Activated B cell treated with CpG ODN at 0.5 μM for 24 hours (primary cell): ENCODE data around the gene DHCR24. TPM values are rescaled to one million over a fixed set of nuclear protein-coding genes. Genes with fewer than 3 reads are reported as not detected.
"Not testable (repeated sequence)": the region's sequence is repeated elsewhere in the genome, so short reads cannot be mapped to it uniquely, and the experiment has no call there.

Experiments
- ATAC-seq: fragments of 200-7000 bp; cut with Tn5 transposase; one replicate; pipeline ENCODE4 v1.10.0; 2021; ENCODE audit warnings: low read depth, mild to moderate bottlenecking, moderate library complexity
- CTCF ChIA-PET: fragments of 350-600 bp; sonication (Branson Sonifier 250); formaldehyde crosslinking; loops from one replicate; lab custom pipeline; 2021; ENCODE audit warnings: antibody characterized with exemption; lab: Charles Lee
- POLR2A ChIA-PET: fragments of 350-600 bp; sonication (Branson Sonifier 250); formaldehyde crosslinking; loops from one replicate; lab custom pipeline; 2021; ENCODE audit warnings: antibody characterized with exemption; lab: Charles Lee
- DNase-seq: peaks from one replicate; pipeline ENCODE4 v3.0.0; 2022
- H3K27ac Mint-ChIP-seq: one replicate; pipeline ENCODE4 v1.8.0; 2020; ENCODE audit warnings: mixed read lengths
- H3K27me3 Mint-ChIP-seq: one replicate; pipeline ENCODE4 v1.8.0; 2021; ENCODE audit warnings: mixed read lengths
- H3K36me3 Mint-ChIP-seq: one replicate; pipeline ENCODE4 v1.8.0; 2021; ENCODE audit warnings: low read depth, mixed read lengths
- H3K4me1 Mint-ChIP-seq: one replicate; pipeline ENCODE4 v1.8.0; 2021; ENCODE audit warnings: mixed read lengths
- H3K4me3 Mint-ChIP-seq: one replicate; pipeline ENCODE4 v1.8.0; 2020; ENCODE audit warnings: mild to moderate bottlenecking, mixed read lengths
- H3K9me3 Mint-ChIP-seq: one replicate; pipeline ENCODE4 v1.8.0; 2020; ENCODE audit warnings: mixed read lengths
- intact Hi-C: fragments of 100-400 bp; cut with micrococcal nuclease; formaldehyde crosslinking; loops from one replicate; pipeline ENCODE4 v1.15.1; 2024
- total RNA-seq: library from RNA; stranded (reverse); gene quantifications from 2 replicates; pipeline ENCODE4 v1.2.3, GENCODE V29; 2022
- TF ChIP-seq, protein P1 (sequence below): fragments of 200-600 bp; IDR thresholded peaks from one replicate; pipeline ENCODE4 v1.8.0; 2022; ENCODE audit warnings: antibody characterized with exemption, mild to moderate bottlenecking

The DHCR24 gene
- total RNA-seq, 1 donor from 2014 or later: 55.0 TPM

DNA sequence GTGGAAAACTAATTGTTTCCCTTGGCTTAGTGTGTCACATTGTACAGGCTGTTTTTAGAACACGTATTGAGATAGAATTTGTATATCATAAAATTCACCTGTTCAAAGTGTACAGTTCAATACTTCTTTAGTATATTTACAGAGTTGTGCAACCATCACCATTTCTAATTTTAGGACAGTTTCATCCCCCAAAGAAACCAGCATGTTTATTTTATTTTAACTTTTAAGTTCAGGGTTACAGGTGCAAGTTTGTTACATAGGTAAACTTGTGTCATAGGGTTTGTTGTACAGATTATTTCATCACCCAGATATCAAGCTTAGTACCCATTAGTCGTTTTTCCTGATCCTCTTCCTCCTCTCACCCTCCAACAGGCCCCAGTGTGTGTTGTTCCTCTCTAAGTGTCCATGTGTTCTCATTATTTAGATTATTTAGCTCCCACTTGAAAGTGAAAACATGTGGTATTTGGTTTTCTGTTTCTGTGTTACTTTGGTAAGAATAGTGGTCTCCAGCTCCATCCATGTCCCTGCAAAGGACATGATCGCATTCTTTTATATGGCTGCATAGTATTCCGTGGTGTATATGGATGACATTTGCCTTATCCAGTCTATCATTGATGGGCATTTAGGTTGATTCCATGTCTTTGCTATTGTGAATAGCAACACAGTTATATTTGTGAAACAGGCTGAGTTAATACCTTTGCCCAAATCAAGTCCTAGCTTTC lies 35.2 kb upstream of the DHCR24 start:
- Mint-ChIP-seq H3K27ac (no peak overlapping the region), H3K9me3 (peaks cover 8% of the 10 kb centered on the region), H3K4me1 (no peaks in the 10 kb centered on the region), H3K27me3 (peaks cover 18% of the 10 kb centered on the region), H3K36me3 (no peaks in the 10 kb centered on the region), H3K4me3 (no peak overlapping the region)
- intact Hi-C loops: no loop called here
- ChIA-PET CTCF (no interaction called here), POLR2A (no interaction called here)
- TF ChIP-seq, protein P1, sequence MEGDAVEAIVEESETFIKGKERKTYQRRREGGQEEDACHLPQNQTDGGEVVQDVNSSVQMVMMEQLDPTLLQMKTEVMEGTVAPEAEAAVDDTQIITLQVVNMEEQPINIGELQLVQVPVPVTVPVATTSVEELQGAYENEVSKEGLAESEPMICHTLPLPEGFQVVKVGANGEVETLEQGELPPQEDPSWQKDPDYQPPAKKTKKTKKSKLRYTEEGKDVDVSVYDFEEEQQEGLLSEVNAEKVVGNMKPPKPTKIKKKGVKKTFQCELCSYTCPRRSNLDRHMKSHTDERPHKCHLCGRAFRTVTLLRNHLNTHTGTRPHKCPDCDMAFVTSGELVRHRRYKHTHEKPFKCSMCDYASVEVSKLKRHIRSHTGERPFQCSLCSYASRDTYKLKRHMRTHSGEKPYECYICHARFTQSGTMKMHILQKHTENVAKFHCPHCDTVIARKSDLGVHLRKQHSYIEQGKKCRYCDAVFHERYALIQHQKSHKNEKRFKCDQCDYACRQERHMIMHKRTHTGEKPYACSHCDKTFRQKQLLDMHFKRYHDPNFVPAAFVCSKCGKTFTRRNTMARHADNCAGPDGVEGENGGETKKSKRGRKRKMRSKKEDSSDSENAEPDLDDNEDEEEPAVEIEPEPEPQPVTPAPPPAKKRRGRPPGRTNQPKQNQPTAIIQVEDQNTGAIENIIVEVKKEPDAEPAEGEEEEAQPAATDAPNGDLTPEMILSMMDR: no peak
- ATAC-seq (no peak), DNase-seq (no peak)

DNA sequence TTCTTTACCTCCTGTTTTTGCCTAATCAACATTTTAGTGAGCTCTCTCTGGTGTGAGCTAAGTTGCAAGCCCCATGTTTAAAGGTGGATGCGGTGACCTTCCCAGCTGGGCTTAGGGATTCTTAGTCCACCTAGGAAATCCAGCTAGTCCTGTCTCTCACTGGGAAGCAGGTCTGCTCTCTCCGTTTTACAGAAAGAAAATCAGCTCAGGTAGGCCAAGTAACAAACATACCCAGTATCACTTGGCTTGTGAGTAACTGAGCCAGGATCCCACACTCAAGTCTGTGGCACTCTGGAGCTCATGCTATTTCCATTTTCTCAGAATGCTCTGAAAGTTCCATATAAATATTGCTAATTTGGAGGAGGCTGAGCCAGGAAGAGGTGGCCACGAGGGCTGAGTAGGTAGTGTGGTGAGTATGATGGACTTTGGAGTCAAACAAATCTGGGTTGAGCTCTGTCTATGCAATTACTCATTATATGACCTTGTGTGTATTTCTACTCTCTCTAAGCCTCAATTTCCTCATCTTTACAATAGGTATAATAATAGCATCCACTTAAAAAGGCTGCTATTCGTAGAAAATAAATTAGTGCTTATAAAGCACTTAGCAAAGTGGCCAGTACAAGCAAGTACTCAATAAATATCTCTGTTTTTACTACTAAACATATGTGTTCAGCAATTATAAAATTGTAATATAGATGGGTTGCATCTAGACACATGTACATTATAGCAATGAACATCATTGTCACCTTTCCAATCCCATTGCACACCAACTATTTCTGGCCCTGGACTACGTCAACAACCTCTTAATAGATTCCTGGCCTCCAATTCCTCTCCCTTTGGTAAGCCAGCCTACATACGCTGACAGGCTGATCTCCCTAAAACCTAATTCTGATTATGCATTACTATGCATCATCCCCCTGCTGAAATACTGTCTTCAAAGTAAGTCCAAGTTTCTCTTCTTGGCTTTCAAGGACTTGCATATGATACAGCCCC lies 32.7 kb upstream of the DHCR24 start:
- Mint-ChIP-seq H3K27ac (no peak overlapping the region), H3K27me3 (peaks cover 11% of the 10 kb centered on the region), H3K4me3 (no peak overlapping the region), H3K9me3 (peaks cover 3% of the 10 kb centered on the region), H3K36me3 (no peaks in the 10 kb centered on the region), H3K4me1 (no peaks in the 10 kb centered on the region)
- POLR2A ChIA-PET: no interaction called here
- ATAC-seq (no peak), DNase-seq (no peak)
- CTCF ChIA-PET: no interaction called here
- TF ChIP-seq, protein P1: no peak
- intact Hi-C loops: no loop called here

DNA sequence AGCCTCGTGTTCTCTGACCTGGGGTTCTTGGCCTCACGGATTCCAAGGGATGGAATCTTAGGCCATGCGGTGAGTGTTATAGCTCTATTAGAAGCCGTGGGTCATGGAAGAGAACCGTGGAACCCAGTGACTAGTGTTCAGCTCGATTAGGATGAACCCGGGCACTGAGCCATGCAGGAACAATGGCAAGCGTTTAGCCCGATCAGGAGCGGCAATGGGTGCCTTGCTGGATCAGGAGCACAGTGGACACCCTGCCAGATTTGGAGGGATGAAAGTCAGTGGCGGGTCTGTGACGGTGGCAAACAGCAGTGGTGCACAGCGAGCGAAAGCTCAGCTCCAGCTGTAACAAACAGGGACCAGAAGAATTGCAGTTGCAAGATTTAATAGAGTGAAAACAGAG lies 24.1 kb upstream of the DHCR24 start:
- not testable (repeated sequence) for H3K36me3 Mint-ChIP-seq, H3K27me3 Mint-ChIP-seq

DNA sequence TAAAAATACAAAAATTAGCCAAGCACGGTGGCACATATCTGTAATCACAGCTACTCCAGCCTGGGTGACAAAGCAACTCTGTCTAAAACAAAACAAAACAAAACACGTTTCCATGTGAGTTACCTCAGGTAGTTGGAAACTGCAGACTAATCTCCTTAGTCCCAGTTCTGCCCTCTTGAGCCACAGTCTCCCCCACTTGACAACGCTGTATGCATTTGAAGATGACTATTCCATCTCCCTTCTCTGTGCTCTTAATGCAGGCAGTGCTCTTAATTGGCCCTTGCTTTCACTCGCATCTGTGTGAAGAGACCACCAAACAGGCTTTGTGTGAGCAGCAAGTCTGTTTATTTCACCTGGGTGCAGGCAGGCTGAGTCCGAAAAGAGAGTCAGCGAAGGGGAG lies 19.6 kb upstream of the DHCR24 start:
- Mint-ChIP-seq H3K9me3 (no peaks in the 10 kb centered on the region), H3K27me3 (peaks cover 21% of the 10 kb centered on the region), H3K36me3 (no peaks in the 10 kb centered on the region), H3K4me3 (no peak overlapping the region), H3K27ac (no peak overlapping the region), H3K4me1 (no peaks in the 10 kb centered on the region)
- ATAC-seq: no peak
- intact Hi-C loops: no loop called here
- TF ChIP-seq, protein P1: no peak
- no peak for DNase-seq
- POLR2A ChIA-PET: no interaction called here
- CTCF ChIA-PET: no interaction called here

More for the DNA sequence above, 24.1 kb upstream of the DHCR24 start:
- CTCF ChIA-PET, POLR2A ChIA-PET, ATAC-seq, H3K4me3 Mint-ChIP-seq, DNase-seq, intact Hi-C loops, H3K9me3 Mint-ChIP-seq, H3K27ac Mint-ChIP-seq, H3K4me1 Mint-ChIP-seq: not testable (repeated sequence)

DNA sequence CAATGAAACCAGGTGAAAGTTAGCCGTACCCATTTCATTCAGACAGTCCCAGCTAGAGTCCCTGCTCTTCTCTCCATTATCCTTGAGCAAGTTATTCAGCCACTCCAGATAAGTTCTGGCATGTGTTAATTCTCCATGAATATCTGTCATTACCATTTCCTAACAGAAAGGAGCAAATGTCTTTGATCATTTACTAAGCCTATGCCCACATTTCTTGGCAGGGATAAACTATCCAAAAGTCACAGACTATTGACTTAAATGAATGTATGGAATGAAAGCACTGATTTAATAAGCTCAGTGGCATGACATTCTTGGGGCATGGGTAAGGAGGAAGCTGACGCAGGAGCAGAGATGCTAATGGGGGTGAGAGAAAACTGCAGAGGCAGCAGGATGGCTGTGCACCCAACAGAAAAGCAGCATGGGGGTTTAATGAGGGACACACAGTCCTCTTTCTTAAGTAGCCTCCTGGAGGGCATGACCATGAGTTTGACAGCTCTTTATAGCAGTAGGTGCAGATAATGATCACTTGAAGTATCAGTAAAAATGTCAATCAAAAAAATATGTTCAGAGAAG lies 17.6 kb upstream of the DHCR24 start:
- DNase-seq (no peak), ATAC-seq (no peak)
- ChIA-PET CTCF (no interaction called here), POLR2A (interaction anchor here (0.7 kb wide), 1 partner anchor 19 kb away, joined by 5 read pairs; no protein-coding TSS in a partner anchor)
- intact Hi-C loops: no loop called here
- Mint-ChIP-seq H3K27ac (no peak overlapping the region), H3K36me3 (no peaks in the 10 kb centered on the region), H3K9me3 (no peaks in the 10 kb centered on the region), H3K27me3 (peaks cover 27% of the 10 kb centered on the region), H3K4me1 (no peaks in the 10 kb centered on the region), H3K4me3 (no peak overlapping the region)
- TF ChIP-seq, protein P1: no peak
